ENCODE results near the gene MEPE.

- TF ChIP-seq CTCF (IDR thresholded peaks at IDR 0.05; ENCODE audit: low read depth, low read length) = no peak
- TF ChIP-seq POLR2A (IDR thresholded peaks at IDR 0.05; ENCODE audit: extremely low read depth, insufficient read length) = no peak
Measured at GRCh38 chr4:87857789-87858188, 25.0 kb downstream of the MEPE start.

Measured in NB4 (cell line).